SK-MEL-5 (cell line): Measurements from ENCODE around the gene ARFRP1. TPM values are rescaled to one million over a fixed set of nuclear protein-coding genes. Genes with fewer than 3 reads are reported as not detected.

Experiments
- DNase-seq: peaks from one replicate; pipeline ENCODE4 v3.0.0-alpha.2; 2016; ENCODE audit warnings: low read depth, low spot score
- in situ Hi-C: cut with HindIII; loops from 2 replicates; pipeline ENCODE4 v1.10.0; 2016; ENCODE audit warnings: low sequenced_read_pairs, high pct_unique_total_duplicates, low pct_unique_long_range_greater_than_20kb
- total RNA-seq: library from RNA; depleted of rRNA; stranded (reverse); fragments of >200 nt; shearing (Covaris generic); gene quantifications from 2 replicates; pipeline ENCODE4 v1.2.3, GENCODE V29; 2014

ARFRP1 gene
- total RNA-seq, 1 experiment from 2014 or later = 25.5 TPM

DNA sequence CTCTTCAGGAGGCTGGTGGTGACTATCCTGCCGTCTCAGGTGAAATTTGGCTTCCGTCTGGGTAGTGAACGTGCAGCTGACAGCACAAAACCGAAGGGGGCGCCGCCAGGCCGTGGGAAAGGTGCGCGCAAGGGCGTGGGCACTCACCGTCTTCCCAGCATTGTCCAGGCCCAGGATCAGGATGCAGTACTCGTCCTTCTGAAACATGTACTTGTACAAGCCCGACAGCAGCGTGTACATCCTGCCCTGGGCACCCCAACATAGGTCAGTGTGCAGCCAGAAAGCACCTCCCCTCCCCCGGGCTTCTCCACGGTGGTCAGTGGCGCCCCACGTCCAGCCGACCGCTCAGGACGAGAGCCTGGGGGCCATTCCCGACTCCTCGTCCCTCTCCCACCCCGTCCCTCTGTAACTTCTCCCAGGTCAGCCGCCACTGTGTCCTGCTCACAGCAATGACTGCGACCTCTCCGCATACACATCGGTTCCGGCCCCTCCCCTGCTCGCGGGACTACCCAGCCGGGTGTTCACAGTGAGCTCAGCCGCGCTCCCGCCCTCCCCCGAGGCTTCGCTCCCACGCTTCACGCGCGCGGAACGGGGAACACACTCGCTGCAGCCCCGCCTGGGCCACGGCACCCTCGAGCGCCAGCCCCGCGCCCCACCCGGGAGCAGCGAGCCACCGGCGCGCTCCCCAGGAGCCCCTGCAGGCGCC is 771 bp downstream of the ARFRP1 start:
- in situ Hi-C loops = no loop called here
- peak; percentile 32 for DNase-seq

- in situ Hi-C loops = no loop called here
These were observed 1.6 kb downstream of the ARFRP1 start for GRCh38 chr20:63706027-63706695.

GRCh38 chr20:63705232-63706026 is 2.3 kb downstream of the ARFRP1 start:
- no peak for DNase-seq
- in situ Hi-C loops = no loop called here

More at GRCh38 chr20:63706027-63706695, 1.6 kb downstream of the ARFRP1 start:
- no peak for DNase-seq

DNA sequence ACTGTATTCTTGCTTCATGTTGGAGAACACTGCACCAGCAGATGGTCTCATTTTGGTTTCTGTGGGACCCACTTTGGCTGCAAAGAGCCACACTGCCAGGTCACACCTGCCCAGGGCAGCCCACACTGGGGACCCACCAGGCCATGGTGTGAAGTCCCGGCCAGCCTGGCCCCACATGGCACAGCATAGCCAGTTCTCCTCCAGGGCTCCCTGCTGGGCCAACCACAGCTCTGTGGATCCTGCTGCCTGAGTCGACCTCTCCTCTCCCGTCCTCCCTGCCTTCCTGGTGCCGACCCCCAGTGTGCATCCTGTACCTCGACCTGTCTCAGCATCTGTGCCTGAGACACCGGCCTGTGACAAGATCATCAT is 3.0 kb downstream of the ARFRP1 start:
- DNase-seq = no peak
- in situ Hi-C loops = no loop called here

GRCh38 chr20:63703976-63704748 is 3.6 kb downstream of the ARFRP1 start:
- no peak for DNase-seq
- in situ Hi-C loops = no loop called here

DNA sequence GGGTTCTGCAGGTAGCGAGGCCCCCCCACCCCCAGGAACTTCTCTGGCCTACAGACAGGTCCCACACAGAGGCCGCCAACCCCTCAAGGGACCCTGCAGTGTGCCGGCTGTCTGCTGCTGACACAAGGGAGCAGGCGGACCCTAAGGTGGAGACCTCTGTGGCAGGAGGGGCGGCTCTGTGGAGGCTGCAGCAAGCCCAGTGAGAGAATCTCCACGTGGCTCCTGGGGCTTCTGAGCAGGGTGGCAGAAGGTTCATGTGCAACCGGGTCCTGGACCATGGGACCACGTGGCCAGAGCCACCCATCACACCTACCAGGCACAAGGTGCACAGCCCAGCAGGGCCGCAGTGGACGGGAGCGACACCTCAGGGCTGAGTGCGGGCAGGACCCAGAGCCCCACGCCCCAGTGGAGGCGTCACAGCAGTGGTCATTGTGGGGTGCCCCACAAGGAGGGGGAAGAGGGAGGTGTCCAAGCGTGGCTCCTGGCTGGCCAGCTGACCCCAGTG is 4.3 kb downstream of the ARFRP1 start:
- in situ Hi-C loops = no loop called here
- DNase-seq = no peak

GRCh38 chr20:63702751-63703470 is 4.9 kb downstream of the ARFRP1 start:
- no peak for DNase-seq
- in situ Hi-C loops = no loop called here

DNA sequence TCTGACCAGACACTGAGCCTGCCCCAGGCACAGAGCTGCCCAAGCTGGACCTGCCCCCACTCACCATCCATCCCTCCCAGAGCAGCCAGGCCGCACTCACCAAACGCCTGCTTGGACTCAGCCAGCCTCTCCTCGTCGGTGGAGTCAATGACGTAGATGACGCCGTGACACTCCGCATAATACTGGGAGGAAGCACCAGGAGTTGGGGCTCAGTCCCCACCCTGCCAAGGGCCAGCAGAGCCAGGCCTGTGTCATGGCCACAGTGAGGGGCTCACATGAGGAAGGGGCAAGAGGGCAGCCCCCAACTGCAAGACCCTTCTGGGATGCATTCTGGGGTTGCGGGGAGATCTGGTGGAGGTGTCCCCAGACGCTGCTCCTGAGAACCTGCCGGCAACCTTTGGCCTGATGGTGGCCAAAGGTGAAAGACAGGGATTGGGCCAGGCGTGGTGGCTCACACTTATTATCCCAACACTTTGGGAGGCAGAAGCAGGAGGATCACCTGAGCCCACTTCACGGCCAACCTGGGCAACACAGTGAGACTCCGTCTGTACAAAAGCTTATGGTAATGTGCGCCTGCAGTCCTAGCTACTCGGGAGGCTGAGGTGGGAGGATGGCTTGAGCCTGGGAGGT is 5.6 kb downstream of the ARFRP1 start:
- no peak for DNase-seq
- in situ Hi-C loops = no loop called here

GRCh38 chr20:63701329-63702035 is 6.3 kb downstream of the ARFRP1 start:
- in situ Hi-C loops = no loop called here
- no peak for DNase-seq

- DNase-seq = no peak
- in situ Hi-C loops = no loop called here
These were observed 6.8 kb downstream of the ARFRP1 start for GRCh38 chr20:63701051-63701328.

DNA sequence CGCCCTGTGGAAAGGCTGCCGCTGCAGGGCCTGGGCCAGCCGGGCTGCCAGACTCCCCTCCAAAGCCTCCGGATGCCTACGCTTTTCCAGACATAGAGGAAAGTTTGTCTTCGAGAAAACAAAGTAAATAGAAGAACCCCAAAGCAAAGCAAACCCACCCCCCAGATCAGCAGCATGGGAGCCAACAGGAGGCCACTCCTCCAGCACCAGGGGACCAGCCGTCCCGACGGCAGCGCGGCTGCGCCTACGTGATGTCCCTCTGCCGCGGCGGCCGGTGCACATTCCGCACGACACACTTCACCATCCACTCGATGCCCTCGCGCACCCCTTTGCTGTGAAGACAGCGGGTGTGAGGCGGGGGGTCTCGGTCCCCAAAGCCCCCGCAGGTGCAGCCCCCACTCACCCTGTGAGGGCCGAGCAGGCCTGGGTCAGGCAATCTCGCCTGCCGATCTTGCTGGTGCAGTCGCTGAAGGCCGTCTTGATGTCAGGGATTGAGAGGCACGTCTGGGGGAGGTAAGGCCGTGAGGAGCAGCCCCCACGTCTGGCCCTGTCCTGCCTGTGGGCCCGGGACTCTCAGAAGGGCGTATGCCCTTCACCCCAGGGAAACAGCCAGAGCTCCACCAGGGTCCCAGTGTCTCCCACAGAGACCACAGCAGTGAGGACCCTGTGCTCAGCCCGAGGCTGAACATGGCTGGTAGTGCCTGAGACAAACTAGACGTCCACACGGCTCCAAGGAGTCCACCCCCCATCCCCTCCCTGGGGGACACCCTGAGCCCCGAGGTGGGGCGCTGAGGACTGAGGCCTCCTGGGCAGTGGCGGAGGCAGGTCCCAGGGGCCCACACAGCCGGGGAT is 7.4 kb downstream of the ARFRP1 start:
- in situ Hi-C loops = no loop called here
- DNase-seq = no peak

DNA sequence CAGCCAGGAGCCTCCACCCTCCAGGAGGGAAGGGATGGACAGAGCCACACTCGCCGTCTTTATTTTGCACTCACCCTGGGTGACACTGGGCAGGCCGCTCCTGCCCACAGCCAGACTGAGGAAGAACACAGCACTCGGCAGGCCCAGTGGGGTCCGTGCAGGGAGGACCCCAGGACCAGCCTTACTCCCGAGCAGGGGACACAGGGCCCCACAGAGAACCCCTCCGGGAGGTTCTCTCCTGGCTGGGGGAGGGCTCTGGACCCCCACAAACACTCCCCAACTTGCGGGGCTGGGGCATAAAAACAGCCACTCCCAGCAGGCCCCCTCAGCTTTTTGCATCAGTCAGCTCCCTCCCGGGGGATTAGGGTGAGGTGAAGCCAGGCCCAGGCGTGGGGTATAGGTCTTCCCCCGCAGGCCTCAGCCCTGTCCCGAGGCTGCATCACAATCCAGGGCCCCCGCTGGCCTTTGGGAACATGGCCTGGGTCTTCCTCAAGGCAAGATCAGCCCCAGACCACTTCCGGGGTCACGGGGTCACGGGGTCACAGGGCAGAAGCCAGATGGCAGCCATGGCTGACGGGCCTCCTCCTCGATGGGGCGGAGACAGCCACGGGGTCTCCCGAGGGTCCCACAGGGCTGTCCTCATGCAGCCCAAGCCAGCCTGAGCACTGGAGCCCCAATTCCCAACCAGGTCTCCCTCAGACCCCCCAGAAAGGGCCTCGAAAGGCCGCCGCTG is 8.1 kb downstream of the ARFRP1 start:
- in situ Hi-C loops = no loop called here
- DNase-seq = no peak

GRCh38 chr20:63698739-63699465 is 8.9 kb downstream of the ARFRP1 start:
- DNase-seq = no peak
- in situ Hi-C loops = no loop called here

- DNase-seq = no peak
- in situ Hi-C loops = no loop called here
These were observed 9.8 kb downstream of the ARFRP1 start for GRCh38 chr20:63697868-63698545.
